CD4-positive, alpha-beta T cell treated with Interleukin-1 beta for 1 hour (primary cell): Measurements from ENCODE around the gene CMSS1.

ENCODE experiments used
- DNase-seq, 2 donors: peaks; one replicate each; pipeline ENCODE4 v3.0.0-alpha.2; 2020 to 2022

The CMSS1 gene

DNA sequence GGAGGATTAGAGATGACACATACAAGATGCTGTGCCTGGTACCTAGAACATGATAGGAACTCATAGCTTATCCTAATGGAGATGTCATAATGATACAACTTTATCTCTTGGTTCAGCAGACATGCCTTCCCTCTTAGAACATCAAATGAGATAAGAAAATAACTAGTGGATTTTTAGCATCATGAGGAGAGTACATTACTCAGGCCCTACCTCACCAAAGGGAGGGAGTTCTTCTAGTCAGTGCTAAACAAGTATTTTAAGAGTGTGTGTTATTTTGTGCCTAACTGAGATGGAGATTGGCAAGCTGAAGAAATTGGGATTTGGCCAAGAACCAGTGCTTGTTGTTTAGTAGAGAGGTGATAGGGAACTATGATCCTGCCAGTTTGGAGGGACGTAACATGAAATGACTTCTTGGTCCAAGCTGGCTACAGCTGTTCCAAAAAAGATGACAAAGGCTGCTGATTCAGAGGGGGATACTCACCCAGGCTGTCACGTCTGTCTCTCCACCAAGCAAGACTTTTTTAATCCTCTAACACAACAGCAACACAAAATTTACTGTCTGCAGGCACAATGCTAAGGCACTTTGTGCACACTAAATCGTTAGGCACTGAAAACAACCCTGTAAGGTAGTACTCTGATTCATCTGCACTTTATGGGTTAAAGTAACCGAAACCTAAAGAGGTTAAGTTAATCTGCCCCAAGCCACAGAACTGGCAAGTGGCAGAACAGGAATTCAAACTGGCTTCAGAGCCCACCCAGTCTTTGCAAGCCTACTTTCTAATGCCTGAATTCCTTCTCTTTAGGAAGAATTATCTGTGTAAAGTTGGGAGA, 126.5 kb downstream of the CMSS1 start:
- DNase-seq: no peak

- no peak for DNase-seq
Measured at GRCh38 chr3:99945328-99945995, 127.8 kb downstream of the CMSS1 start.

DNA sequence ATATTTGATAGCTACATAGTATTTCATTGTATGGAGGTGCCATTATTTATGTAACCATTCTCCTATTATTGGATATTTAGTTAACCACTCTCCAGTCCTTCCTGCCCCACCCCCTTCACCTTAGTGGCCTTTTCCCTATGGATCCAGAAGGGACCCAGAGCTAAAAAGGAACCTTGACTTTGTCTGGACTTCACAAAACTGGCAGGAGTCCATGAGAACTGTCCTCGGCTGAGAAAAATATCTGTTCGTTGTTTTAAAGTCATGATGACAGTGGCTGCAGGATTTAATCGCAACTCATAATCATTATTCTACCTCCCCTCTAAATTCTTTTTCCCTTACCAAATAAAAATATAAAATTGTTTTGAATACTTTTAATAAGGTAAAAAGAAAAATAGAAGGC, 129.7 kb downstream of the CMSS1 start:
- DNase-seq: no peak

DNA sequence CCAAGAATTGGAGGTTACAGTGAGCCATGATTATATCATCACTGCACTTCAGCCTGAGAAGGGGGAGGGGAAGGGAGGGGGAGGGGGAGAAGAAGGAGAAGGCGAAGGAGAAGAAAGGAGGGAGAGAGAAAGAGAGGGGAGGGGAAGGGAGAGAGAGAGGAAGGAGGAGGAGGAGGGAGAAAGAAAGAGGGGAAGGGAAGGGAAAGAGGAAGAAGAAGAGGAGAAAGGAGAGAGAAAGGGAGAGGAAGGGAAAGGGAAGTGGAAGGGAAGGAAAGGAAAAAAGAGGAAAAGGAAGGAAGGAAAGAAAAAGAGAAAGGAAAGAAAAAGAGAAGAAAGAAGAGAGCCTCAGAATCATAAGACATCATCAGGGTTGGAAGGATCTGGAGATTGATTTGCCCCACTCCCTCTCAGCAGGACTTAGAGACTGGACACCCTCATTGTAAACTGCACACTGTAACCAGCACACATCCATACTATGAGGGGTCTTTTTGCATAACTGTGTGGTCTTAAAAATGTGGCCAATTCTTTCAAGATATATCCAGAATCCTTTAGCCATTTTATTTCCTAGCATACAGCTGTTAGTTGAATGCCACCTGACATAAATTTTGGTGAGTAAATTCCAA, 130.9 kb downstream of the CMSS1 start:
- no peak for DNase-seq

DNA sequence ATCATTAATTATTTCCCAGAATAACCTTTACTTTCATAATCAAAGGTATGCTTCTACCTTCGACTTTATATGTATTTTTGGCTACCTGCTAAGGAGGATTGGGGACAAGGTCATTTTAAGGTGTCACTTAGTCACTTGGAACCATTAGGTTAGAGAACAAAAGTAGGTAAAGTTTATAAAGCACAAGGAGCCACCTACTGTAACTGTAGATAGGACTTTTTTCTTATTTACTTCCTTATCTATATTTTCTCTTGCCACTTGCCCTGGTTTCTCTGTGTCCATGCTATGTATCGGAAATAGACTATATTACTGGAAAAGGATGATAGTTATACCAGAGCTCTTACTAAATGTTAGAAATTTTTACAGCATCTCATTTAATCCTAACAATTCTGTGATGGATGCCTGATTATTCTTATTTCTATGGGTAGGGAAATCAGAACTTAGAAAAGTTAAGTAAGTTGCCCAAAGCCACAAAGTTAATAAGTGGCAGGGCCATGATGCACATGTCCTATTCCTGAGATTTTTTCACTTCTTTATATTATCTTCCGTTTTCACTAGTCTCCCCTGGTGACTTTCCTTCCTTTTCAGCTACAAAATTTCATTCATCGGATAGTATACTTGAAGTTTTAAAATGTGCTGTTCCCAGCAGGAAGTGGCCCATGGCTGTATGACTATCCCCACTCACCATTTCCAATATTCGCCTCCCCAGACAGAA, 132.5 kb downstream of the CMSS1 start:
- DNase-seq: no peak

DNA sequence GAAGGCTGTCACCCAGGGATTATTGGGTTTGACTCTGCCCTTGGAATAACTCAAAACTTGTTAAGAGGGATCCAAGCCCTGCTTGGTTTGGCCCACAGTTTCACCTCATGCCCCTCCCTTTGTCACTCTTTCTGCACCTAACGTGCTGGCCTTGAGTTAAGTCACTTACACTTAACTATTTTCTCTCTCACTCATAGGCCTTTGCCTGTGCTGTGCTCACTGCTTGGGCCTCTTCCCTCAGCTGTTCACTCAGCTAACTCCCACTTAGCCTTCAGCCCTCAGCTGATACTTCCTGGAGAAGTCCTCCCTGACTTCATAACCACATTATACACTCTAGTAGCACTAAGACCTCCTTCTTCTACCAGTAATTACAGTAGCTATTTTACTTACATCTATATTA, 133.3 kb downstream of the CMSS1 start:
- DNase-seq: no peak

DNA sequence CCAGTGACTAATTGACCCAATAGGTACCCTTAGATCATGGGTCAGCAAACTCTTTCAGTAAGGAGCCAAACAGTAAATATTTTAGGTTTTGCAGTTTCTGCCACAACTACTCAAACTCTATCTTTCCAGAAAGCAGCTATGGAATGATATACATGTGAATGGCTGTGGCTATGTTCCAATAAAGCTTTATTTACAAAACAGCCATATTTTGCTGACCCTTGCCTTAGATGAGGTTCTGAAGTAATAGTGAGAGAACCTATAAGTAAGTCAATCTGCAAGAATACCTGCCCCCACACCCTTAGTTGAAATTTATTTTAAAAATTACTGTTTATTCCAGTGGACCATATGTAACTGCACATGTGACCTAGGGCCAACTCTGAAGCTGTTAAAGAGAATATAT, 134.0 kb downstream of the CMSS1 start:
- no peak for DNase-seq

- DNase-seq: no peak
Measured at GRCh38 chr3:99952306-99952705, 134.6 kb downstream of the CMSS1 start.

GRCh38 chr3:99953596-99953995, 135.9 kb downstream of the CMSS1 start:
- no peak for DNase-seq

DNA sequence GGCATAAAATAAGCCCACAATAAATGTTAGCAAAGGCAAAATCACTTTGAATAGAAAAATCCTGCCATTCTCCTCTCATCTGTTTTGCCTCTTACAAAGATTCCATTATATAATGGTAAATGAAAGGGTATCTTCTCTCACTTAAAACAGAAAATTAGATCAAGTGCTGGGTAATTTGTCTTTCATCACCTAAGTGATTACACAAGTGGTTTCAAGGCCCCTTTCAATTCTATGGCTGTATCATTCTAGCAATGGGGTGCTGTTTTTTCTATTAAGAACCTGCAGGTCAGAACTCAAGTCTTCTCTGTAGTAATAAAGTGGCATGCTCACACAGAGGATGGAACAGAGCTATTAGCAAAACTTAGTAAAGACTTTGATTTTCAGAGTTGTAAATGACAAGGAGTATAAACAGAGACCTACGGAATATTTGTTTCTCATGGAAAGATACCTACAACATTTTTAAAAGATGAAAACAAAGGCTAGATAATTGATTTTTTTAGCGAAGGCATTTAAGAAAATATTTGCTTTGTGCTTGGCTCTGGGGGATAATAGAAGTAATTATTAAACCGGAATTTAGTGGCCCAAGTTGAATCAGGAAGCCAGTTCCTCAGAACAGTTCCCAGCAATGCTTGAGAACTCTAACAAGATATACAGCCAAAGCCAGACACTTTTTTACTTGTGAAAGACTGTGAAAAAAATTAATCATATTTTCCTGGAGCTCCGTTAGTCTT, 137.4 kb downstream of the CMSS1 start:
- no peak for DNase-seq

- no peak for DNase-seq
Measured at GRCh38 chr3:99955773-99956562, 138.3 kb downstream of the CMSS1 start.

- no peak for DNase-seq
Measured at GRCh38 chr3:99957151-99957796, 139.6 kb downstream of the CMSS1 start.

DNA sequence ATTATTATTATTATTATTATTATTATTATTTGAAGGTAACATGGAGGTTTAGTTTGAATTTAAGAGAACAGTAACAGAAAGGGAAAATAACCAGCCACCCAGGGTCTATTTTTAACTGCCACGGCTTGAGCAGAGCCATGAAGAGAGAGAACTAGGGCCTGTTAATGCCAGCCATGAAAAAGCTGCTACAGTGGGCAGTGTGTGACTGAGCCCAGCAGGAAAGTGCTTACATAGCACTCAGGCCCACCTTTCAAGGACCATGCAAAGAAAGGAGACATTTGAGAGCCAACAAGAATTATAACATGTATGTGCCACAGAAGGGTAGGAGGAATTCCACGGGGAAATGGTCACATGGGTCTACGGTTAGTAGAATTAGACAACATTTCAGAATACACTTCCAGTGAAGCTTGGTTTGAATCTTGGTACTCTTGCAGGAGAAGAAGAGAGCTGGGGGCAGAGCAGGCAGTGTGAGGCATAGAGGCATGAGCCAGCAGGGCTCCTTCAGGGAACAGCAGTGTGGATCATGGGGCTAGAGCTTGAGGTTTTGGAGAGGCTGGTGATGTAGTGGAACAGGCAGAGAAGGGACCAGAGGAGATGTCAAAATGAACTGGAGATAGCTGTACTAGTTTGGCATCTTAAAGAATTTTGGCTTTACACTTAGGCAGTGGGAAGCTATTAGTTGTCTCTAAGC, 140.7 kb downstream of the CMSS1 start:
- DNase-seq: no peak

DNA sequence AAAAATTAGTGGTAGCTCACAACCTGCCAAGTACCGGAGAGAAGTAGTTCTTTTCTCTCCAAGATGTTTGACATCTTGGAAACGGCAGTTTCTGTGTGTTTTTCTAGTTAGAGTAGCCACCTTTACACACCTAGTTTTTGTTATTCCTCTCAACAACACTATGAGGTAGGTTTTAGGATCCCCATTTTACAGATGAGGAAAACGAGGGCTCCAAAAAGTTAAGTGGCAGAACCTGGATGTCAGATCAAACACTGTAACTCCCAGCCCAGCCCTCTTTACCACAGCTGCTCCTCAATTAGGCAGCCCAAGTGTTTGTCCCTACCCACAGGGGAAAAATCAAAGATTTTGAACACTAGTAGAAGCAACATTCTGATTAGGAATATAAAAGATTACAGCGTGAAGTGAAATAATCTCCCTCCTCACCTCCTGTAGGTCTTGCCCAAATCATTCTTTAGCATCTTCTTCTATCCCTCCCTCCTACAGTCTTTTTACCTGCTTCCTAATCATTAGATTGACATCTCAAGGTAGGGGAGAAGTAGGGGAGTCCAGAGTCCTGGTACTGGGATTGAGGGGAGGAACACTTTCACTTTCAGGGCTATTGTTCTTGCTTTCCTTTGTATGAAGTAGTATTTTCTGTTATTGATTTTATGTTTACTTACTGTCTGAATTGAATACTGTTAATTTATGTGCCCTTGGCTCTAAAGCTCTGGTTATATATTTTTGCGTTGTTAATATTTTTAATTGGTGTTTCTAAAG, 142.6 kb downstream of the CMSS1 start:
- DNase-seq: no peak

DNA sequence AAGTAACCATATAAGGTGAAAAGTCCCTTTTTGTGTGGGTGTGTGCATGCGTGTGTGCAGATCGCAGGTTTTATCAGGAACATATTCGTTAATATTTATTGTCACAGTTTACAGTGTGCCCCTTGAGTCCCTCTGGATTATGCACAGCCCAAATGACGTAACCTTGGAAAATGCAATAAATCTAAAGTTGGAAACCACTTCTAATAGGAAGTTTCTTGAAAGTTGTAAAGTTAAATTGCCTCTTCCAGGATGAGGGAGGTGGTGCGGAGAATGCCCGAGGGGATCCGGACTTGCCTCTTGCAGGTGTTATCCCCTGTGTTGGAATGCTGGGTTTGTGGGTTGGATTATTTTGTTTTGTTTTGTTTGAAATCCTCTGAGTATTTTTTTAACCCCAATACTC, 143.3 kb downstream of the CMSS1 start:
- no peak for DNase-seq

GRCh38 chr3:99961756-99962515, 144.3 kb downstream of the CMSS1 start:
- DNase-seq: no peak

DNA sequence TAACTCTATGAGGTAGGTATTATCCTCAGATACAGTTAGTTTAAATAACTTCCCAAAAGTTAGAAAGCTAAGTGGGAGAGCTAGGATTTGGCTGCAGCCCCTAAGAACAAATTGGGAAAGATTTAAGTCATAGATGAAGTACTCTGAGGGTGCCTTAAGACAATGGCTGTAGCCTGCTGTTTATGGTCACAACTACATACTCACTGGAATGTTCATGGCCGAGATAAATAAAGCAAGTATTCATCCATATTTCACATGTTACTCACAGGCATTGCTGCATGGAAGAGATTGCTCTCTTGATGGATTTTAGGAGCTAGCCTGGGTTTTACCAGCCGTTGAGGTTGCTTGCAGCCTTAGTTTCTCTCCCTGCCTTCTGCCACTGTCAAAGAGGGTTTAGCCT, 145.0 kb downstream of the CMSS1 start:
- no peak for DNase-seq

- DNase-seq: no peak
Measured at GRCh38 chr3:99965077-99965476, 147.4 kb downstream of the CMSS1 start.
